Progenitor cell of endocrine pancreas (in vitro differentiated cells): ENCODE data around the gene TMTC2. TPM values are rescaled to one million over a fixed set of nuclear protein-coding genes. Genes with fewer than 3 reads are reported as not detected.

ENCODE experiments used
- DNase-seq: peaks from one replicate; pipeline ENCODE4 v3.0.0; 2021; ENCODE audit warnings: low spot score; ENCODE audit not compliant: unreplicated experiment
- H3K27ac Mint-ChIP-seq: 2 replicates; pipeline ENCODE4 v1.8.0; 2021; ENCODE audit warnings: mild to moderate bottlenecking, moderate library complexity, mixed read lengths
- H3K27me3 Mint-ChIP-seq: 2 replicates; pipeline ENCODE4 v1.8.0; 2021; ENCODE audit warnings: mixed read lengths
- H3K36me3 Mint-ChIP-seq: 2 replicates; pipeline ENCODE4 v1.8.0; 2022; ENCODE audit warnings: mixed read lengths; ENCODE audit not compliant: insufficient read depth
- H3K4me1 Mint-ChIP-seq: 2 replicates; pipeline ENCODE4 v1.8.0; 2021; ENCODE audit warnings: low read depth, mixed read lengths
- H3K4me3 Mint-ChIP-seq: 2 replicates; pipeline ENCODE4 v1.8.0; 2021; ENCODE audit warnings: low read depth, mild to moderate bottlenecking, moderate library complexity, mixed read lengths
- H3K9me3 Mint-ChIP-seq: 2 replicates; pipeline ENCODE4 v1.8.0; 2021; ENCODE audit warnings: low read depth, mixed read lengths
- CTCF ChIP-seq: fragments of 200-600 bp; sonication (generic); IDR thresholded peaks from one replicate; pipeline ENCODE4 v1.5.0; 2021; ENCODE audit warnings: antibody characterized with exemption, mild to moderate bottlenecking; ENCODE audit not compliant: unreplicated experiment
- total RNA-seq: library from RNA; stranded (reverse); gene quantifications from 2 replicates; pipeline ENCODE4 v1.2.1, GENCODE V29; 2021

TMTC2 gene
- total RNA-seq, 1 donor from 2014 or later: 15.4 TPM

- TF ChIP-seq CTCF: no peak
- H3K27me3 Mint-ChIP-seq: no peaks in the 10 kb centered on the region
- DNase-seq: no peak
- H3K36me3 Mint-ChIP-seq: no peaks in the 10 kb centered on the region
- H3K4me1 Mint-ChIP-seq: no peaks in the 10 kb centered on the region
- H3K9me3 Mint-ChIP-seq: peaks cover 21% of the 10 kb centered on the region
- H3K27ac Mint-ChIP-seq: no peak overlapping the region
- no peak overlapping the region for H3K4me3 Mint-ChIP-seq
Measured at GRCh38 chr12:83123039-83123438, 436.3 kb downstream of the TMTC2 start.

- DNase-seq: no peak
- Mint-ChIP-seq H3K4me1 (peaks cover 5% of the 10 kb centered on the region), H3K36me3 (no peaks in the 10 kb centered on the region), H3K4me3 (no peak overlapping the region), H3K27ac (no peak overlapping the region), H3K27me3 (no peaks in the 10 kb centered on the region), H3K9me3 (no peaks in the 10 kb centered on the region)
- no peak for TF ChIP-seq CTCF
Measured at GRCh38 chr12:83128540-83128939, 441.8 kb downstream of the TMTC2 start.

GRCh38 chr12:83130178-83130577 lies 443.5 kb downstream of the TMTC2 start:
- DNase-seq: no peak
- Mint-ChIP-seq H3K4me1 (peaks cover 5% of the 10 kb centered on the region), H3K27me3 (no peaks in the 10 kb centered on the region), H3K36me3 (no peaks in the 10 kb centered on the region), H3K9me3 (no peaks in the 10 kb centered on the region), H3K27ac (no peak overlapping the region), H3K4me3 (no peak overlapping the region)
- no peak for TF ChIP-seq CTCF

- DNase-seq: no peak
- H3K36me3 Mint-ChIP-seq: no peaks in the 10 kb centered on the region
- no peak for TF ChIP-seq CTCF
- no peak overlapping the region for H3K4me3 Mint-ChIP-seq
- no peaks in the 10 kb centered on the region for H3K27me3 Mint-ChIP-seq
- H3K4me1 Mint-ChIP-seq: peaks cover 5% of the 10 kb centered on the region
- no peak overlapping the region for H3K27ac Mint-ChIP-seq
- no peaks in the 10 kb centered on the region for H3K9me3 Mint-ChIP-seq
Measured at GRCh38 chr12:83132360-83132759, 445.7 kb downstream of the TMTC2 start.

GRCh38 chr12:83136411-83136810 lies 449.7 kb downstream of the TMTC2 start:
- H3K36me3 Mint-ChIP-seq: peaks cover 11% of the 10 kb centered on the region
- no peak overlapping the region for H3K27ac Mint-ChIP-seq
- TF ChIP-seq CTCF: no peak
- H3K4me3 Mint-ChIP-seq: no peak overlapping the region
- peaks cover 5% of the 10 kb centered on the region for H3K4me1 Mint-ChIP-seq
- DNase-seq: no peak
- H3K27me3 Mint-ChIP-seq: no peaks in the 10 kb centered on the region
- peaks cover 11% of the 10 kb centered on the region for H3K9me3 Mint-ChIP-seq
